Stimulated activated CD8-positive, alpha-beta memory T cell treated with anti-CD3 and anti-CD28 coated beads, Interleukin-4, amount 100 ng/mL, for 4 hours (primary cell): Measurements from ENCODE around the gene DOCK4.

Experiments
- DNase-seq, 2 donors: peaks; one replicate each; pipeline ENCODE4 v3.0.0-alpha.2; 2020; ENCODE audit warnings: low read depth in 2 of 2, low spot score in 1 of 2

The DOCK4 gene

GRCh38 chr7:111833466-111833865 is 372.7 kb downstream of the DOCK4 start:
- DNase-seq, result no peak

GRCh38 chr7:111832174-111832573 is 374.0 kb downstream of the DOCK4 start:
- no peak for DNase-seq

GRCh38 chr7:111829221-111829620 is 377.0 kb downstream of the DOCK4 start:
- DNase-seq, result no peak

GRCh38 chr7:111827863-111828504 is 378.2 kb downstream of the DOCK4 start:
- DNase-seq, result no peak

GRCh38 chr7:111825046-111825445 is 381.2 kb downstream of the DOCK4 start:
- DNase-seq, result no peak

GRCh38 chr7:111823826-111824225 is 382.4 kb downstream of the DOCK4 start:
- DNase-seq, result no peak

- DNase-seq, result no peak
These were observed 385.2 kb downstream of the DOCK4 start for GRCh38 chr7:111821046-111821445.

- DNase-seq, result no peak
These were observed 385.6 kb downstream of the DOCK4 start for GRCh38 chr7:111820621-111821020.

- DNase-seq, result no peak
These were observed 386.1 kb downstream of the DOCK4 start for GRCh38 chr7:111820121-111820520.

- DNase-seq, result no peak
These were observed 390.8 kb downstream of the DOCK4 start for GRCh38 chr7:111815354-111815753.

- no peak for DNase-seq
These were observed 392.9 kb downstream of the DOCK4 start for GRCh38 chr7:111813306-111813705.

- DNase-seq, result no peak
These were observed 400.0 kb downstream of the DOCK4 start for GRCh38 chr7:111806232-111806631.

GRCh38 chr7:111803015-111803758 is 403.0 kb downstream of the DOCK4 start:
- DNase-seq, result no peak

GRCh38 chr7:111802194-111802772 is 403.9 kb downstream of the DOCK4 start:
- DNase-seq, result no peak

- no peak for DNase-seq
These were observed 404.9 kb downstream of the DOCK4 start for GRCh38 chr7:111801277-111801676.

- no peak for DNase-seq
These were observed 409.5 kb downstream of the DOCK4 start for GRCh38 chr7:111796671-111797070.

- DNase-seq, result no peak
These were observed 416.3 kb downstream of the DOCK4 start for GRCh38 chr7:111789870-111790269.

GRCh38 chr7:111789048-111789320 is 417.2 kb downstream of the DOCK4 start:
- DNase-seq, result no peak

GRCh38 chr7:111788286-111789047 is 417.7 kb downstream of the DOCK4 start:
- DNase-seq, result no peak

GRCh38 chr7:111787741-111788140 is 418.5 kb downstream of the DOCK4 start:
- DNase-seq, result no peak

GRCh38 chr7:111787099-111787498 is 419.1 kb downstream of the DOCK4 start:
- DNase-seq, result no peak

GRCh38 chr7:111785076-111785475 is 421.1 kb downstream of the DOCK4 start:
- no peak for DNase-seq
